NCI-H526 treated with DMSO at 0.1 percent for 48 hours (cell line): ENCODE results near the gene POLR2B.
"Not testable (repeated sequence)": the region's sequence is repeated elsewhere in the genome, so short reads cannot be mapped to it uniquely, and the experiment has no call there.

ENCODE experiments used
- DNase-seq: peaks from one replicate; lab custom pipeline; 2025; lab: John Stamatoyannopoulos, UW

The POLR2B gene

DNA sequence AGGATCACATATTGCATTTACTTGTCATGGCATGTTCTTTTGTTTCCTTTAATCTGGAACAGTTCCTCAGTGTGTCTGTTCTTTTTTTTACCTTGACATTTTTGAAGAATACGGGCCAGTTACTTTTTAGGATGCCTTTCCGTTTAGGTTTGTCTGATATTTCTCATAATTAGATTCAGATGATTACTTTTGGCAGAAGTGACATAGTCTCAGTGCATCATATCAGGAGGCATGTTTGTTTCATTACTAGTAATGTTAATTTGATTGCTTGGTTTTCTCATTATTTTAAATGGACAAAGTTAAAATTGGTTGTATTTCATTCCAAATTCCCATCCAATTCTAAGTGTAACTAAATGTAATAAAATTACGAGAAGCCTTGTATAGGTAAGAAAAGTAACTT lies 8.3 kb downstream of the POLR2B start:
- no peak for DNase-seq

DNA sequence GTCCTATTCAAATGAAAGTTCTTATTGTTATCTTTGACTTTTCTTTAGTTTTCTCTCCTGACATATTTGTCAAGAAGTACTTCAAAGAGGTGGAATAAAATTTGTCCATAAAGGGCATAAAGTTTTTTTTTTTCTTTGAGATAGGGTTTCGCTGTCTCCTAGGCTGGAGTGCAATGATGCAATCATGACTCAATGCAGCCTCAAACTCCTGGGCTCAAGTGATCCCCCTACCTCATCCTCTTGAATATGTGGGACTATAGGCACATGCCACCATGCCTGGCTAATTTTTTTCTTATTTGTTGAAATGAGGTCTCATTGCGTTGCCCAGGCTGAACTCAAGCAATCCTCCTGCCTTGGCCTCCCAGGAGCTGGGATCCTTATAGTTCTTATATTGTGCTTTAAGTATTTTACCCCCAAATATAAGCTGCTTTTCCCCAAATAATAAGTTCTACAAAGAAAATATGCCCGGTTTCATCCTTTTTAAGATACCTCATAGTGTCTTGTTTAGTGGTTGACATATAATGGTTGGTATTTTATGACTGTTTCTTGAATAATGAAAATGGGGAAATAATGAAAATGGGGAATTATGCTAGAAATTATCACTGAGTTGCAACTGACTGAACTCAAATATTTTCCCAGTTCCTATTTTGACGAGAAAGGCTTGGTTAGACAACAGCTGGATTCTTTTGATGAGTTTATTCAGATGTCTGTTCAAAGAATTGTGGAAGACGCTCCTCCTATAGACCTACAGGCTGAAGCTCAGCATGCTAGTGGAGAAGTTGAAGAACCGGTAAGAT lies 11.6 kb downstream of the POLR2B start:
- no peak for DNase-seq

DNA sequence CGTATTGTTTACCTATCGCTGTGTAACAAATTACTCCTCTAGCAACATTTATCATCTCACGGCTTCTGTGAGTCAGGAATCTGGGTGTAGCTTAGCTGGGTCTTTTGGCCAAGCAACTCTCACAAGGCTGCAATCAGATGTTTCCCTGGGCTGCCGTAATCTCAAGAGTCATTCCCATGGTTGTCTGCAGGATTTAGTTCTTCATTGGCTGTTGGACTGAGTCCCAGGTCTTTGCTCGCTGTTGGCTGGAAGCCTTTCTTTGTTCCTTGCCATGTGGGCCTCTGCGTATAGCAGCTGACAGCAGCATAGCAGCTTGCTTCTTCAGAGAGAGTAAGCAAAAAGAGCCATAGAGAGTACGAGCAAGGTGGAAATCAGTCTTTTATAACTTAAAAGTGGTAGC lies 16.8 kb downstream of the POLR2B start:
- DNase-seq: no peak

DNA sequence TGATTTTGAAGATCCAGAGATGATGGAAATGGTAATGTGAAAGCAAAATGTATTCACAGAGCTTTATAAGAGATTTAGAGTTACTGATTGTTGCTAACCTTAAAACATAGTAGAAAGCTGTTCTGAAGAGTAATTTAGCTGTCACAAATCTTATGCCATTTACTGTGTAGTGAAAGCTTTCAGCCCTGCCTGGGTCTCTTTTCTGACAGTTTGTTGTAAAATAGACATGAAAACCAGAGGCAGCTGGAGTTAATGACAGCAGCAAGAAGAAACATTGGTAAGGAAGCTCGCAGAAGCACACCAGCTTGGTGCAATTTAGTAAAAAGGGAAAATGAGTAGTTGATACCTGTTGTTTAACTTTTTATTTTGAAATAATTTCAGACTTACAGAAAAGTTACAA lies 21.1 kb downstream of the POLR2B start:
- no peak for DNase-seq

DNA sequence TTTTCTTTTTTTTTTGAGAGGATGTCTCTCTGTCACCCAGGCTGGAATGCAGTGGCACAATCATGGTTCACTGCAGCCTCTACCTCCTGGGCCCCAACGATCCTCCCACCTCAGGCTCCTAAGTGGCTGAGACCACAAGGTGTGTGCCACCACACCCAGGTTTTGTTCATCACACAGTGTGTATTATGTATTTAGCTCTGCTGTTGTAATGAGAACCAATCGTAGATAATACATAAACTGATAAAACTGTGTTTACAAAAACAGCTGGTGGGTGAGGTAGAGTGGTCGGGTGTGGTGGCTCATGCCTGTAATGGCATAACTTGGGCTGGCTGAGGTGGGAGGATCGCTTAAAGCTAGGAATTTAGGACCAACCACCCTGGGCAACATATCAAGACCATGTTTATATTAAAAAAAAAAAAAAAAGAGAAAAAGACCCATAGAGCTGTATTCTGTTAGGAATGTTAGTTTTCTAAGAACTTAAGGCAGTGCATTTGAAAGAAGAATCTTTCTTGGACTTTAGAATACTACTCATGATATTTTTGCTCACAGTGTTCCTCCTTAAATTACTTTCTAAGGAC lies 34.9 kb downstream of the POLR2B start:
- no peak for DNase-seq

DNA sequence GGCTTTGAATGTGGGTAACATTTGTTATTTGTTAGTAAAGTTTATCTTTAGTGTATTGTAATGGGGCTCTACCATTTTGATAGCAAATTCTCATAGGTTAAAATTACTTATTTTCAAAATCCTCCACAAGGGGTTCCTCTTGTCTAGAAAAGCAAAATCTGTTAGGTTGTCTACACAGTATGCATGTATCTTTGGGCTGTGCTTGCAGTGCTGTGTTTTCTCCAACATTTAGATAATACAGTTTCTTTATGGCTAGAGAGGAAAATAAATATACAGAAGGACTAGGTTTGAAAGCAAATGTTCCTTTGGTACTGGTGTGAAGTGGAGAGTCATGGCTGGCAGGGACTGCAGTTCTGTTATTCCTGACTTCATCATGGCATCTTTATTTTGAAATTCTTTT lies 40.3 kb downstream of the POLR2B start:
- no peak for DNase-seq

DNA sequence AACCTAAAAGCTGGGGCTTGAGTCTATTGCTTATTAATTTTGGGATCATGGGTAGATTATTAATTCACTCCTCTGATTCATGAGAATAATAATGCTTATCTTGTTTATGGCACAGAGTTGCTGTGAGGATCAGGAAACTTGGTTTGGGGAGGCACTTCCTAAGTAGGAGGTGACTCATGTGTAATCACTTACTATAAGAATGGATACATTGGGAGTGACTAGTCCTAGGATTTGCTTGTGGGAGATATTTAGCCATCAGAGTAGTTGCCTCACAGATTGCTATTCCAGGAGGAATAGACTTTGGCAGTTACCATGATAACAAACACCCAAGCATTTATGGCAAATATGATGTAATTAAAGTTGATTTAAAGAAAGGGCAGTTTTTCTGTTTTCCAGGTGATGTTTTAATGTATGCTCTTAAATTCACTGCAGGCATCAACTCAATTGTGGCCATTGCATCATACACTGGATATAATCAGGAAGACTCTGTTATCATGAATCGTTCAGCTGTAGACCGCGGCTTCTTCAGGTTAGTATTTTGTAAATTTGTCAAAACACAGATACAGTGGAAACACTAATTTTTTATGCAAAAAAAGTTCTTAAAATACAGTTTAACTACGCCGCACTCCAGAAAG lies 41.9 kb downstream of the POLR2B start:
- no peak for DNase-seq

DNA sequence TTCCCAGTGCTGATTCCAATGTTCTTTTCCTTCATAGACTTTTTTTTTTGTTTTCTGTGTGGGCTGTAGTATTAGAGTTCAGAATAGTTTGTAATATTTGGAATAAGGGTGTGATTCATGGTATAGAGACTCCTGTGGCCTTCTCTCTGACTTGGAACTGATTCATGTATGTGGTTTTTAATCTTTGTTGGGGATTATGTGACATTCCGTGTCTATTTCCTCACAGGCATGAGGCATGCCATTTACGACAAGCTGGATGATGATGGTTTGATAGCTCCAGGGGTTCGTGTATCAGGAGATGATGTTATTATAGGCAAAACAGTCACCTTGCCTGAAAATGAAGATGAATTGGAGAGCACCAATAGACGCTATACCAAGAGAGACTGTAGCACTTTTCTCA lies 44.4 kb downstream of the POLR2B start:
- no peak for DNase-seq

DNA sequence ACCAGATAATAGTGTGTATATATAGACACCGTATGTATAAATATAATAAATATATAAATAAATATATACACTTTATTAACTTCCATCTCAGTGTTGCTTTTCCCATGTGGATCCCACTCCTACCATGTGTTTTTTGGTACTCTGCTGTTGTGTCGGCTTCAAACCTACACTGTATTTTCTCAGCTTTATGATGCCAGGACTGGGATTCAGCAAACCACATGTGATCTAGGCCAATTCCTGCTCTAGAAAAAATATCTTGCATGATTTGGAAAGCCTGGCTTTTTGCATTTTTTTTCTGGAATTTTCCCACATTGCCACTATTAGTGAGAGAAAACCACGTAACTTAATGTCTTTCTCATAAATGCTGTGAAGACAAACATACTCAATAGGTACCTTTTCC lies 55.8 kb downstream of the POLR2B start:
- DNase-seq: no peak

DNA sequence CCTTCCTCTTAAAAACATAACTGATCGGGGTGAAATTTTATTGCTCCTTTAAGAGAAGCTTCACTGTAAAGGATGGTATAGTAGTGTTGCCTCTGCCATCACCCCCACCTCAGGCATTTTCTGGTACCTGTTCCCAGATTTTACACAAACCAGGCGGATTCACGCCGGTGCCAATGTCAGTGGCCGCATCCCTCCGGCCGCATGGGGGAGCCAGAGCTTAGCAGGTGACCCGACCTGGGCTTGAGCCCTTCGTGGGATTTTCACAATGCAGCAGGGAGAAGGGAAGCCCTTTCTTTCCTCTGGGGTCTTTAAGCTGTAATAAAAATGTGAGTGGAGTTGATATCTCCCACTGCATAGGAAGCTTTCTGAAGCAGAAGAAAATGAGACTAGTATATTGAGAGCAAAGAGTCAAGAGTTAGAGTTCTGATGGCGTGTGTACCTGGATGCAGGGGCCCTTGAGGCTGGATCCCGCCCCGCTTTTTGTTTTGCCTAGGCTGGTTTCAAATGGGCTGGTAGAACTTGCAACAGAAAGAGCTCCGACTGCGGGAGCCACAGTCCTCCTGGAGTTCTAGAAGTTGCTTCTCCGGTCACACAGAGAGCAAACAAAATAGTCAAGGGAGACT lies 59.4 kb downstream of the POLR2B start:
- DNase-seq: peak; percentile 29

DNA sequence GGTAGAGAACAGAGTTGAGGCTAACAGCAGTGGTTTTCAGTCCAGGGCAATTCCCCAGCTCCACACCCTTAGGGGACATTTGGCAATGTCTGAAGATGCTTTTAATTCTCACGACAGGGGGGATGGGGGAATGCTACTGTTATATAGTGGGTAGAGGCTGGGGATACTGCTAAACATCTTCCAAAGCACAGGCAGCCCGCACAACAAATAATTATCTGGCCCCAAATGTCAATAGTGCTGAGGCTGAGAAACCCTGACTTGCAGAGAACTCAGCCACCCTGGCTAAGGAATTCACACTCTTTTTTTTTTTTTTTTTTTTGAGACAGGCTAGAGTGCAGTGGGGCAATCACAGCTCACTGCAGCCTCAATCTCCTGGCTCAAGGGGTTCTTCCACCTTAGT lies 60.6 kb downstream of the POLR2B start:
- no peak for DNase-seq

DNA sequence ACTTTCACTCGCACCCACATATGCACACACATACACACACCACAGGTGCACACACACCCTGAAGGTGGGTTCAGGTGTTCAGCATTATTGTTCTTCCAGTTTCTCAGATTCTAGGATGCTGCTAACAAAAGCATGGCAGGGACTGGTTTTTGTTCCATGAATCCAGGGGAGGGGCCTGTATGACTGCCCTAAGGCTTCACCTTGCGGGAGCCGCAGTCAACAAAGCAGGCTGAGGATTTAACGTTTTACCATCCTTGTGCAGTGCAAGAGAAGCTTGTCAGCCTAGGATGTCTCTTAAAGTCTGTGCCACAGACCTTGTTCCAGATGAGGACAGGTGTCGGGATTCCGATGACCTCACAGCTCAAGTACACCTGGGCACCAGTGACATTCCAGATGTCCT lies 61.8 kb downstream of the POLR2B start:
- no peak for DNase-seq

DNA sequence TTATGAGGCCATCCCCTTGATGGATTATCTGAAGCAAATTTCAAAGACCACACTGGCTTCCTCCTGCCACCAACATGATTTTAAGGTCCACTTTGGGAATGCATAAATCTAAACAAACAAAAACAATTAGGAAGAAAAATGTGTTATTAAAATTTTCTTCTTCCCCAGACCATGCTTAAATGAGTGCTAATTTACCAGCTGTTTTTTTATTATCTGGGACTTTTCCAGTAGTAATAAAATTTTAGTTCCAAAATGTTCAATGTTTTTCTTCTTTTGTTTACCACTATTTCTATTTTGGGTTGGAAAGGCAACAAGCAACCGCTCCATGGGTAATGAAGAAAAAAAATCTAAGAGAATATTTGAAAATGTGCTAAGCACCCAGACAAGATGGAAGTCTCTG lies 62.3 kb downstream of the POLR2B start:
- no peak for DNase-seq

DNA sequence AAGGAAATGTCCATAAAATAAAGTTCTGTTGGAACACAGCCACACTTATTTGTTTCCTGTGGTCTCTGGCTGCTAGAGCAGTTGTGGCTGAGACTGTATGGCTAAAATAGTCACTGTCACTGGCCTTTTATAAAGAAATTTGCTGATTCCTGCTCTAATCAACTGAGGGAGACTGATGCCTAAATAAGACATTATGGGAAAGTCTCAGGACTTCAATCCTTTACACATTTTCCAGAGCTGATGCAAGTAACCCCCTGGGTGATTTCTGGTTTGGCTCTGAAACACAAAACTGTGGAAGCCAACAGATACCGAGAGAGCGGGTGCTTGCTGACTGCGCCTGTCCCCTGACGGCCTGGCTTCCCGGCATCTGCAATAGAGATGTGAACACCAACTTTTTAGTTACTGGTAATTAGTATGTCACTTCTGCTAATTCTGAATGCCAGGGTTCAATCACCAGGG lies 64.0 kb downstream of the POLR2B start:
- DNase-seq: no peak

DNA sequence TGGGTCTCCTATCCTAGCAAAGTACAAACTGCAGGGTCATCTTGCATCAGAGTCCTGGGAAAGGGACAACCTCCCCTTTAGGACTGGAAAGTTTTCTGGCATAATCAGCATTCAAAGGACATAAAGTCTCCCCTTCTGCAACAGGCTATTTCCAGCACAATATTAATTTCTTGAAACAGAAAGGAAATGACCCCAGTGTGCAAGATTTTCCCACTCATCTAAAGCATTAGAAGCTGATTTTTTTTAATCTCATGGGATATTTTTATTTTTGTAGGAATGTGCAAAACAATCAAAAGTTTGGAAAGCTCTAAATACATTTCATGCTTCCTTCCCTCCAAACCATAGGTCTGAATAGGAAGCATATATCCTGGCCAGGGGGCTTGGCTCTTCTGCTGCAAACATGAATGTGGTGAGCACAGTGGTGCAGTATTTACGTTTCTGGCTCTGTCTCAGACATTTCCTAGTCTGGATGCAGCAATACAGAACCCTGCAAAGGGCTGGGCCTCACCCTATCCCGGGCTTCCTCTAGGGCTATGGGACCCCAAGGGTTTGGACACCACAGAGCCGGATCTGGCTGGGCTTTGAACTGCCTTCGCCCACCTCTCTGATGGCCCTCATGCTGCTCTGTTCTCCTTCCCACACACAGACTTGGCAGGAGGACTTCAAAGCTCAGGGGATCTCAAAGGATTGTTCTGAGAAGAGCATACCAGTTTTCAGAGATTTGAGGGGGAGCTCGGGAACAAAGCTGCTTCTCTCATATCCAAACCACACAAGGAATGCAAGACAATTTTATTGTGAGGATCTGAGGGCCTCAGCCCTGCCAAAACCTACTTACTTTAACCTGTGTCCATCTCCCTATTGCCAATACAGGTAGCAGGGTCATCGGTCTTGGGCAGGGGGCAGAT lies 64.9 kb downstream of the POLR2B start:
- DNase-seq: no peak

DNA sequence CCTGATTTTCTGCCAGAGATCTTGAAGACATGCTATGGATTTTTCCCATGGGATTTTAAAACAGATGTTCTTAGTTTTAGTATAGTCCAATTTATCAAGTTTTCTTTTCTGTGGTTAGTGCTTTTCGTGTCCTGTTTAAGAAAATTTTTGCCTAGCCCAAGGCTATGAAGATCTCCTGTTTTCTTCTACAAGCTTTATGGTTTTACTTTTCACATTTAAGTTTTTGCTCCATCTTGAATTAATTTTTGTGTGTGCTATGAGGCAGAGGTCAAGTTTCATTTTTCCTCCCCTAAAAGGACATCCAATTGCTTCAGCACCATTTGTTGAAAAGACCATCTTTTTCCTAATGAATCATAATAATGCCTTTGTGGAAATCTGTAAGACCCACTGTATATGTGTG lies 65.6 kb downstream of the POLR2B start:
- DNase-seq: no peak

DNA sequence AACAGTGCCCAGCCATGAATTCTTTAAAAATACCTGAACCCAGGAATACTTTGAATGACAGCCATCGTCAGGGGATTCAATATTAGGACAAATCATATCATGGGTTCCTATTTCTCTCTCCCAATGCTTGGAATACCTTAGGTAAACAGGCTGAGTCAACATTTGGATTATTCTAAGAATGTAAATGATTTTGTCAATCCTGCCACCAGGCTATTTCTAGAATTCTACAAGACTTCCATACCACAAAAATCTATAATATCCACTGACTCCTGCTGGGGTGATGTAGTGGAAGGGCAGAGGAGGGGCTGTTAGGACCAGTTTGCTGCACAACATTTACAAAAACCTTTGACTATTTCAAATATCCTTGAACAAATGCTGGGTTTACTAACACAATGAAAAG lies 66.3 kb downstream of the POLR2B start:
- no peak for DNase-seq

DNA sequence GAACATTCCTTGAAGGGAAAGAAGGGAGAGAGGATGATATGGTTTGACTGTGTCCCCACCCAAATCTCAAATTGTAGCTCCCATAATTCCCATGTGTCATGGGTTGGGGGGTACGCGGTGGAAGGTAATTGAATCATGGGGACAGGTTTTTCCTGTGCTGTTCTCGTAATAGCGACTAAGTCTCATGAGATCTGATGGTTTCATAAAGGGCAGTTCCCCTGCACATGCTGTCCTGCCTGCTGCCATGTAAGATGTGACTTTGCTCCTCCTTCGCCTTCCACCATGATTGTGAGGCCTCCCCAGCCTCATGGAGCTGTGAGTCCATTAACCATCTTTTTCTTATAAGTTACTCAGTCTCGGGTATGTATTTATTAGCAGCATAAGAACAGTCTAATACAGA lies 68.3 kb downstream of the POLR2B start:
- not testable (repeated sequence) for DNase-seq

DNA sequence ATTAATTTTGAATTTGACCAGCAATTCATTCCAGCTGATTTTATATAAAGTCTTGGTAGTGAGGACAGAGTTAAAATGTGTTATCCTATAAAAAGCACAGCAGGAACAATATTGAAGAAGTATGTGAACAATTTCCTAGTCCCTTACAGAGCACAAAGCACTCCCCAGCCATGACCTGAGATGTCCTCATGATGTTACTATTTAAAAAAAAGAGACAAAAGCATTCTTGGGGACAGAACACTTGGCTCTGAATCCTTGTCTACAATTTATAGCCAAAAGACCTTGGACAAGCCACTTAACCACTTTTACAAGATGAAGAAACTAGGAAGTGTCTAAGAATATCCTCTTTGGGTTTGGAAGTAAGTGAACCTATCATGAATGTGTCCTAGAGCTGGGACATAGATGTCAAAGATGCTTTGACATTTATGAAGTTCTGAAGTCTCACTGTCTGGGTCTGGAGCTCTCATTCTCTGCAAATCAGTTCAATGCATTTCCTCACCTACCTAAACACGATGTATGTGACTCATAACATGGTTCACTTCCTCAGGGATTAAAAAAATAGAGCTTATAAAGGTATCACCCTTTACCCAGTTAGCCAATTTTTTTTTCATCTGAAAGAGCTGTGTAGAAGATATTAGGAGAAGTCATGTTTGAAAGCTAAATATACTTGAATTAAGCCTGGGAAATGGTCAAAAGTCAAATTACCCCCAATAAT lies 70.1 kb downstream of the POLR2B start:
- no peak for DNase-seq

DNA sequence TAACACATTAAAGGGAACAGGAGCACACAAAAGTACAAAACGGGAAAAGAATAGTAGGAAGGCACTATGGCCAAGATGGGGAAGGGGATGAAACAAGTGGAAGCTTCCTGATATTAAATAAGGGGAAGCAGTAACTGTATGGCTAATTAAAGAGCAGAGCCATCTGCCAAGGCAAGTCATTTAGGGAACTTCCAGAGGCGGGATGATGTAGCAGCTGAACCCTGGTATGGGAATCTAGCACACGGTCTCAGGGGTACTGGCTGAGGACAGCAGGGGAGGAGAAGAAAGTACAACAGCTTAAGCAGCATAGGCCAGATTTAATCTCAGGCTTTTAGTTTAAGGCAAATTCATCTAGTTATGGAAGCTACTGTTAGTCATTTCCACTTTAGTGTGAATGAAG lies 72.4 kb downstream of the POLR2B start:
- DNase-seq: no peak

DNA sequence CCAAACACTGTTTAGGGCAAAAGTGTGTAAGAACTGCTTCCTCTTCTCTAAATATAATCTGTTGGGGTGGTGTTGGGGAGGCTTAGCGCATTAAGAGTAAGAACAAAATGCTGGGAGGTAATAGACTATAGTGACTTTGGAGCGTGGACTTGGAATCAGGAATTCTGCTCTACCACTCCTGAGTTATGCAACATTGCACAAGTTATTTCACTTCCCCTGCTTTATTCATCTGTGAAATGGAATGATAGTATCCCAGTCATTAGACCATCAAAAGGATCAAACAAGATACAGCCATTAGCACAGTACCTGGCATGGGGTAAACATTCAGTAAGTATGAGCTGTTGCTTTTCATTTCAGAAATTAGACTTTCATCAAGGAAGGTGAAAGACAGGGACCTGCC lies 72.8 kb downstream of the POLR2B start:
- no peak for DNase-seq
